ENCODE measurements around the gene NATD1. TPM values are rescaled to one million over a fixed set of nuclear protein-coding genes. Genes with fewer than 3 reads are reported as not detected.

The NATD1 gene
- polyA plus RNA-seq, 1 of the 3 experiments (the other 2 are of a cell fraction), result 3.9 TPM

DNA sequence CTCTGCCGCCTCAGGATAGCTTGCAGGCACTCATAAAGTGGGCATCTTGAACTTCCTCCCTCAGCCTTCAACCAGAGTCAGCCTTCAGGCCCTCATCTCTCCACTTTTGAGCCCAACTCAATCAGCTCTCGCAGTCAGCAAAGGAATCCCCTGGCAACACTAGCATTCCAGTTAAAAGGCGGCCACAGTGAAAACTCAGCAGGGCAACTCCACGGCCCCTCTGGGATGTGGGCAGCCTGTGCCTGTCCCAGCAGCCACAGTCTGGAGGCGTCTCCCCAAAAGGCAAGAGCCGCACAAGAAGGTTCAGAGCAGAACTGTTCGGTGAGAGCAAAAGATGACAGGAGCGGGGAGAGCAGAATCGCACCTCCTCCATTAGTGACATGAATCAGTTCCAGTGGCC is 48.3 kb downstream of the NATD1 start:
- no peaks in the 10 kb centered on the region for H3K27me3 ChIP-seq (ENCODE audit: insufficient read depth)
- H3K27ac ChIP-seq (ENCODE audit: low read depth in 2 of 2, low read length in 1 of 2), result no peak overlapping the region
- no peaks in the 10 kb centered on the region for H3K9me2 ChIP-seq
- peaks cover 0 to 19% of the 10 kb centered on the region in 2 experiments; a peak in 1 of 4 replicates for H3K4me1 ChIP-seq (ENCODE audit: control insufficient read depth in 1 of 2, insufficient read depth in 2 of 2, low read depth in 1 of 2, low read length in 1 of 2)
- no peak for DNase-seq
- no peak overlapping the region for H2AFZ ChIP-seq (ENCODE audit: low read depth)
- H3K4me3 ChIP-seq (ENCODE audit: low read depth in 2 of 2, low read length in 1 of 2), result no peak overlapping the region
- ChIA-PET POLR2A (no interaction called here), CTCF (interaction anchor here (0.8 to 1.3 kb wide), 2 partner anchors 76 to 77 kb away, joined by 3 read pairs; no protein-coding TSS in a partner anchor)
- H3K79me2 ChIP-seq (ENCODE audit: insufficient read depth), result peaks cover 99% of the 10 kb centered on the region
- peaks cover 87% of the 10 kb centered on the region for H4K20me1 ChIP-seq (ENCODE audit: insufficient read depth)
- H3K9me3 ChIP-seq, result no peaks in the 10 kb centered on the region
- TF ChIP-seq CHD2 (IDR thresholded peaks at IDR 0.05; ENCODE audit: low read length, partially characterized antibody), result no peak
- TF ChIP-seq, protein P1, sequence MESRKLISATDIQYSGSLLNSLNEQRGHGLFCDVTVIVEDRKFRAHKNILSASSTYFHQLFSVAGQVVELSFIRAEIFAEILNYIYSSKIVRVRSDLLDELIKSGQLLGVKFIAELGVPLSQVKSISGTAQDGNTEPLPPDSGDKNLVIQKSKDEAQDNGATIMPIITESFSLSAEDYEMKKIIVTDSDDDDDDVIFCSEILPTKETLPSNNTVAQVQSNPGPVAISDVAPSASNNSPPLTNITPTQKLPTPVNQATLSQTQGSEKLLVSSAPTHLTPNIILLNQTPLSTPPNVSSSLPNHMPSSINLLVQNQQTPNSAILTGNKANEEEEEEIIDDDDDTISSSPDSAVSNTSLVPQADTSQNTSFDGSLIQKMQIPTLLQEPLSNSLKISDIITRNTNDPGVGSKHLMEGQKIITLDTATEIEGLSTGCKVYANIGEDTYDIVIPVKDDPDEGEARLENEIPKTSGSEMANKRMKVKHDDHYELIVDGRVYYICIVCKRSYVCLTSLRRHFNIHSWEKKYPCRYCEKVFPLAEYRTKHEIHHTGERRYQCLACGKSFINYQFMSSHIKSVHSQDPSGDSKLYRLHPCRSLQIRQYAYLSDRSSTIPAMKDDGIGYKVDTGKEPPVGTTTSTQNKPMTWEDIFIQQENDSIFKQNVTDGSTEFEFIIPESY (IDR thresholded peaks at IDR 0.05; ENCODE audit: borderline replicate concordance, low read depth), result no peak
- no peak for TF ChIP-seq NRF1 (IDR thresholded peaks at IDR 0.05; ENCODE audit: low read depth, low read length)
- no peak for TF ChIP-seq YY1 (IDR thresholded peaks at IDR 0.05; ENCODE audit: low read depth)
- TF ChIP-seq RXRA (IDR thresholded peaks at IDR 0.05; ENCODE audit: borderline replicate concordance, low read depth), result no peak
- TF ChIP-seq, protein P2, sequence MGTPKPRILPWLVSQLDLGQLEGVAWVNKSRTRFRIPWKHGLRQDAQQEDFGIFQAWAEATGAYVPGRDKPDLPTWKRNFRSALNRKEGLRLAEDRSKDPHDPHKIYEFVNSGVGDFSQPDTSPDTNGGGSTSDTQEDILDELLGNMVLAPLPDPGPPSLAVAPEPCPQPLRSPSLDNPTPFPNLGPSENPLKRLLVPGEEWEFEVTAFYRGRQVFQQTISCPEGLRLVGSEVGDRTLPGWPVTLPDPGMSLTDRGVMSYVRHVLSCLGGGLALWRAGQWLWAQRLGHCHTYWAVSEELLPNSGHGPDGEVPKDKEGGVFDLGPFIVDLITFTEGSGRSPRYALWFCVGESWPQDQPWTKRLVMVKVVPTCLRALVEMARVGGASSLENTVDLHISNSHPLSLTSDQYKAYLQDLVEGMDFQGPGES (IDR thresholded peaks at IDR 0.05; ENCODE audit: low read depth, low read length), result no peak
- no peak for TF ChIP-seq FOSL2 (IDR thresholded peaks at IDR 0.05; ENCODE audit: borderline replicate concordance, low read depth)
- no peak for TF ChIP-seq GATA2 (CRISPR knock-in tag; IDR thresholded peaks at IDR 0.05)
- WGBS (ENCODE audit: low lambda C conversion rate), result 93% methylated on average over 7 of the region's 9 CpGs
- no peaks in the 10 kb centered on the region for H3F3A ChIP-seq (replicated peaks; ENCODE audit: insufficient read depth)
- no peak overlapping the region for H3K9ac ChIP-seq
- H3K36me3 ChIP-seq (replicated peaks in 1 of 2; ENCODE audit: control insufficient read depth in 1 of 2, insufficient read depth in 2 of 2, low read length in 1 of 2), result peaks cover 8 to 10% of the 10 kb centered on the region in 2 experiments
- H3K4me2 ChIP-seq, result no peak overlapping the region

DNA sequence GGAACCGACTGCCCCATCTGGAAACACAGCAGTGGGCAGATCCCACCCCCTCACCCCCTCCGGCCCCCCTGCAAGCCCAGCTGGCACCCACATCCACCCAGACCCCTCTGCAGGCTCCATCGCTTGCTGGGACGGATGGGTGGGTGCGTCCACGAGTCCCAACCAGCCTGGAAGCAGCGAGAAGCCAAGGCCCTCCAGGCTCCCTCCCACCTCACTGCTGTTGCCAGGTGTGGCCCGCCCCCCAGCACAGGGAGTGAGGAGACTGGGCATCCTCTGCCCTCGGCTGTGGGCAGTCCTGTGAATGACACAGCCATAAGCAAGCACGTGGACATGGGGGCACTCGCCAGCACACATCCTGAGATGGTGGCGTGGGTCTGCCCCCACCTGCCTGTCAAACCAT is 50.7 kb downstream of the NATD1 start:
- Histone ChIP-seq H3K9me3 (no peaks in the 10 kb centered on the region), H3K4me2 (no peak overlapping the region), H3F3A (replicated peaks; ENCODE audit: insufficient read depth) (no peaks in the 10 kb centered on the region), H3K27ac (ENCODE audit: low read depth in 2 of 2, low read length in 1 of 2) (no peak overlapping the region), H3K27me3 (ENCODE audit: insufficient read depth) (no peaks in the 10 kb centered on the region), H3K9ac (no peak overlapping the region), H3K36me3 (replicated peaks in 1 of 2; ENCODE audit: control insufficient read depth in 1 of 2, insufficient read depth in 2 of 2, low read length in 1 of 2) (peaks cover 8% of the 10 kb centered on the region in 2 experiments), H4K20me1 (ENCODE audit: insufficient read depth) (peaks cover 89% of the 10 kb centered on the region), H2AFZ (ENCODE audit: low read depth) (no peak overlapping the region), H3K4me3 (ENCODE audit: low read depth in 2 of 2, low read length in 1 of 2) (no peak overlapping the region), H3K79me2 (ENCODE audit: insufficient read depth) (peaks cover 99% of the 10 kb centered on the region), H3K4me1 (ENCODE audit: control insufficient read depth in 1 of 2, insufficient read depth in 2 of 2, low read depth in 1 of 2, low read length in 1 of 2) (peaks cover 0 to 19% of the 10 kb centered on the region in 2 experiments; a peak in 1 of 4 replicates), H3K9me2 (no peaks in the 10 kb centered on the region)
- ChIA-PET CTCF (interaction anchor here (2.5 kb wide), 1 partner anchor 83 kb away, joined by 8 read pairs; no protein-coding TSS in a partner anchor), POLR2A (no interaction called here)
- no peak for DNase-seq
- WGBS (ENCODE audit: low lambda C conversion rate), result no CpG with 5 or more reads among the region's 12 CpGs
- no peak for TF ChIP-seq JUND (IDR thresholded peaks at IDR 0.05)
- TF ChIP-seq TCF12 (IDR thresholded peaks at IDR 0.05), result no peak
- TF ChIP-seq, protein P3, sequence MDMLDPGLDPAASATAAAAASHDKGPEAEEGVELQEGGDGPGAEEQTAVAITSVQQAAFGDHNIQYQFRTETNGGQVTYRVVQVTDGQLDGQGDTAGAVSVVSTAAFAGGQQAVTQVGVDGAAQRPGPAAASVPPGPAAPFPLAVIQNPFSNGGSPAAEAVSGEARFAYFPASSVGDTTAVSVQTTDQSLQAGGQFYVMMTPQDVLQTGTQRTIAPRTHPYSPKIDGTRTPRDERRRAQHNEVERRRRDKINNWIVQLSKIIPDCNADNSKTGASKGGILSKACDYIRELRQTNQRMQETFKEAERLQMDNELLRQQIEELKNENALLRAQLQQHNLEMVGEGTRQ (IDR thresholded peaks at IDR 0.05; ENCODE audit: borderline replicate concordance, low read depth, low read length), result no peak
- TF ChIP-seq FOXJ3 (CRISPR knock-in tag; IDR thresholded peaks at IDR 0.05), result no peak
- TF ChIP-seq RAD21 (IDR thresholded peaks at IDR 0.05; ENCODE audit: low read length), result no peak
- TF ChIP-seq, protein P4, sequence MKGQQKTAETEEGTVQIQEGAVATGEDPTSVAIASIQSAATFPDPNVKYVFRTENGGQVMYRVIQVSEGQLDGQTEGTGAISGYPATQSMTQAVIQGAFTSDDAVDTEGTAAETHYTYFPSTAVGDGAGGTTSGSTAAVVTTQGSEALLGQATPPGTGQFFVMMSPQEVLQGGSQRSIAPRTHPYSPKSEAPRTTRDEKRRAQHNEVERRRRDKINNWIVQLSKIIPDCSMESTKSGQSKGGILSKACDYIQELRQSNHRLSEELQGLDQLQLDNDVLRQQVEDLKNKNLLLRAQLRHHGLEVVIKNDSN (IDR thresholded peaks at IDR 0.05; ENCODE audit: borderline replicate concordance, low read depth), result no peak
- TF ChIP-seq SMC3 (IDR thresholded peaks at IDR 0.05; ENCODE audit: low read depth, low read length), result no peak
- no peak for TF ChIP-seq NRF1 (IDR thresholded peaks at IDR 0.05; ENCODE audit: low read depth, low read length)
- TF ChIP-seq, protein P5, sequence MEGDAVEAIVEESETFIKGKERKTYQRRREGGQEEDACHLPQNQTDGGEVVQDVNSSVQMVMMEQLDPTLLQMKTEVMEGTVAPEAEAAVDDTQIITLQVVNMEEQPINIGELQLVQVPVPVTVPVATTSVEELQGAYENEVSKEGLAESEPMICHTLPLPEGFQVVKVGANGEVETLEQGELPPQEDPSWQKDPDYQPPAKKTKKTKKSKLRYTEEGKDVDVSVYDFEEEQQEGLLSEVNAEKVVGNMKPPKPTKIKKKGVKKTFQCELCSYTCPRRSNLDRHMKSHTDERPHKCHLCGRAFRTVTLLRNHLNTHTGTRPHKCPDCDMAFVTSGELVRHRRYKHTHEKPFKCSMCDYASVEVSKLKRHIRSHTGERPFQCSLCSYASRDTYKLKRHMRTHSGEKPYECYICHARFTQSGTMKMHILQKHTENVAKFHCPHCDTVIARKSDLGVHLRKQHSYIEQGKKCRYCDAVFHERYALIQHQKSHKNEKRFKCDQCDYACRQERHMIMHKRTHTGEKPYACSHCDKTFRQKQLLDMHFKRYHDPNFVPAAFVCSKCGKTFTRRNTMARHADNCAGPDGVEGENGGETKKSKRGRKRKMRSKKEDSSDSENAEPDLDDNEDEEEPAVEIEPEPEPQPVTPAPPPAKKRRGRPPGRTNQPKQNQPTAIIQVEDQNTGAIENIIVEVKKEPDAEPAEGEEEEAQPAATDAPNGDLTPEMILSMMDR (IDR thresholded peaks at IDR 0.05), result no peak
- TF ChIP-seq RCOR1 (IDR thresholded peaks at IDR 0.05; ENCODE audit: low read length), result no peak
- no peak for TF ChIP-seq NFIC (IDR thresholded peaks at IDR 0.05; ENCODE audit: borderline replicate concordance)
- TF ChIP-seq, protein P6, sequence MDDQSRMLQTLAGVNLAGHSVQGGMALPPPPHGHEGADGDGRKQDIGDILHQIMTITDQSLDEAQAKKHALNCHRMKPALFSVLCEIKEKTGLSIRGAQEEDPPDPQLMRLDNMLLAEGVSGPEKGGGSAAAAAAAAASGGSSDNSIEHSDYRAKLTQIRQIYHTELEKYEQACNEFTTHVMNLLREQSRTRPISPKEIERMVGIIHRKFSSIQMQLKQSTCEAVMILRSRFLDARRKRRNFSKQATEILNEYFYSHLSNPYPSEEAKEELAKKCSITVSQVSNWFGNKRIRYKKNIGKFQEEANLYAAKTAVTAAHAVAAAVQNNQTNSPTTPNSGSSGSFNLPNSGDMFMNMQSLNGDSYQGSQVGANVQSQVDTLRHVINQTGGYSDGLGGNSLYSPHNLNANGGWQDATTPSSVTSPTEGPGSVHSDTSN (IDR thresholded peaks at IDR 0.05), result no peak

Data from SK-N-SH (cell line).